HepG2 (cell line): Measurements from ENCODE around the gene GRIFIN. TPM values are rescaled to one million over a fixed set of nuclear protein-coding genes. Genes with fewer than 3 reads are reported as not detected.

Experiments
- CBX2 ChIP-seq, 2 experiments: fragments of 200-600 bp in 1 of 2; sonication (generic); formaldehyde crosslinking in 1 of 2; IDR thresholded peaks; 2 replicates each; pipeline versions ENCODE4 v1.7.0 to v1.8.1; 2018 to 2022; ENCODE audit warnings: low read depth in 2 of 2, low read length in 1 of 2, mild to moderate bottlenecking in 1 of 2, missing genetic modification reagents in 1 of 2
- CREB1 ChIP-seq, 2 experiments: fragments of 450-650 bp in 1 of 2; IDR thresholded peaks; 2 replicates each; pipeline ENCODE4 v1.6.1; 2016 to 2017; ENCODE audit warnings: control low read depth in 1 of 2, mild to moderate bottlenecking in 1 of 2, missing compliant biosample characterization in 1 of 2, missing genetic modification characterization in 1 of 2
- DDIT3 ChIP-seq: sonication (generic); formaldehyde crosslinking; IDR thresholded peaks from 2 replicates; pipeline ENCODE4 v1.4.0; 2020; ENCODE audit warnings: mild to moderate bottlenecking, missing genetic modification reagents
- DPF2 ChIP-seq: sonication (generic); formaldehyde crosslinking; IDR thresholded peaks from 2 replicates; pipeline ENCODE4 v1.4.0; 2020; ENCODE audit warnings: mild to moderate bottlenecking, low read depth, missing genetic modification reagents, borderline replicate concordance
- HMG20A ChIP-seq: IDR thresholded peaks from 2 replicates; pipeline ENCODE4 v1.6.1; 2016; ENCODE audit warnings: borderline replicate concordance
- HNRNPK ChIP-seq: fragments of 200-400 bp; formaldehyde crosslinking; IDR thresholded peaks from 2 replicates; pipeline ENCODE4 v1.6.1; 2018; ENCODE audit warnings: low read length, low read depth, moderate library complexity, mild to moderate bottlenecking; ENCODE audit not compliant: poor library complexity, severe bottlenecking
- PITX1 ChIP-seq: sonication (generic); formaldehyde crosslinking; IDR thresholded peaks from 2 replicates; pipeline ENCODE4 v1.5.1; 2020; ENCODE audit warnings: mild to moderate bottlenecking, missing genetic modification reagents
- SIN3B ChIP-seq: fragments of 150-350 bp; IDR thresholded peaks from 2 replicates; pipeline ENCODE4 v1.6.1; 2014; ENCODE audit warnings: low read length
- YEATS4 ChIP-seq: sonication (generic); formaldehyde crosslinking; IDR thresholded peaks from 2 replicates; pipeline ENCODE4 v1.4.0; 2020; ENCODE audit warnings: missing genetic modification reagents, borderline replicate concordance
- ZNF136 ChIP-seq: sonication (generic); formaldehyde crosslinking; IDR thresholded peaks from 2 replicates; pipeline ENCODE4 v1.8.1; 2022; ENCODE audit warnings: low read depth, mild to moderate bottlenecking, moderate library complexity, missing genetic modification reagents
- ZNF510 ChIP-seq: sonication (generic); formaldehyde crosslinking; IDR thresholded peaks from 2 replicates; pipeline ENCODE4 v1.4.0; 2020; ENCODE audit warnings: low read depth, mild to moderate bottlenecking, missing genetic modification reagents
- ZNF772 ChIP-seq: sonication (generic); formaldehyde crosslinking; IDR thresholded peaks from 2 replicates; pipeline ENCODE4 v1.5.0; 2020; ENCODE audit warnings: mild to moderate bottlenecking, missing genetic modification reagents
- polyA plus RNA-seq, 8 experiments: library from polyadenylated mRNA; depleted of rRNA in 3 of 8; stranded (reverse) in 7 of 8; unstranded in 1 of 8; fragments of >200 nt; fragmentation: Illumina TruSeq in 4 of 8; extraction: Trizol in 4 of 8; gene quantifications; 2 replicates each; pipeline versions ENCODE4 v1.2.1 to v1.2.3, GENCODE V29; 2011 to 2016; ENCODE audit warnings: low read depth in 4 of 8, missing spikeins in 1 of 8, mixed read lengths in 1 of 8; ENCODE audit not compliant: insufficient read depth in 1 of 8
- total RNA-seq, 5 experiments: library from RNA; depleted of rRNA; stranded (reverse); fragments of >200 nt; fragmentation: Illumina TruSeq; extraction: Trizol; gene quantifications; 2 replicates each; pipeline ENCODE4 v1.2.3, GENCODE V29; 2016; ENCODE audit warnings: low read depth in 1 of 5
- TF ChIP-seq, protein P1 (sequence below): sonication (generic); formaldehyde crosslinking; IDR thresholded peaks from 2 replicates; pipeline ENCODE4 v1.4.0; 2020; ENCODE audit warnings: missing genetic modification reagents, mild to moderate bottlenecking, borderline replicate concordance
- TF ChIP-seq, protein P2 (sequence below): sonication (generic); formaldehyde crosslinking; IDR thresholded peaks from 2 replicates; pipeline ENCODE4 v1.4.0; 2020; ENCODE audit warnings: mild to moderate bottlenecking, missing genetic modification reagents, borderline replicate concordance
- TF ChIP-seq, protein P3 (sequence below), 2 experiments: IDR thresholded peaks; 2 replicates each; pipeline ENCODE4 v1.6.1; 2011 to 2012; ENCODE audit warnings: low read length in 2 of 2, borderline replicate concordance in 1 of 2, low read depth in 1 of 2, mild to moderate bottlenecking in 1 of 2, moderate library complexity in 1 of 2

The GRIFIN gene
- total and polyA plus RNA-seq, 2 of the 13 experiments (the other 11 are each of a cell fraction or from before 2014, with no cell fraction given): not detected

- TF ChIP-seq, protein P1, sequence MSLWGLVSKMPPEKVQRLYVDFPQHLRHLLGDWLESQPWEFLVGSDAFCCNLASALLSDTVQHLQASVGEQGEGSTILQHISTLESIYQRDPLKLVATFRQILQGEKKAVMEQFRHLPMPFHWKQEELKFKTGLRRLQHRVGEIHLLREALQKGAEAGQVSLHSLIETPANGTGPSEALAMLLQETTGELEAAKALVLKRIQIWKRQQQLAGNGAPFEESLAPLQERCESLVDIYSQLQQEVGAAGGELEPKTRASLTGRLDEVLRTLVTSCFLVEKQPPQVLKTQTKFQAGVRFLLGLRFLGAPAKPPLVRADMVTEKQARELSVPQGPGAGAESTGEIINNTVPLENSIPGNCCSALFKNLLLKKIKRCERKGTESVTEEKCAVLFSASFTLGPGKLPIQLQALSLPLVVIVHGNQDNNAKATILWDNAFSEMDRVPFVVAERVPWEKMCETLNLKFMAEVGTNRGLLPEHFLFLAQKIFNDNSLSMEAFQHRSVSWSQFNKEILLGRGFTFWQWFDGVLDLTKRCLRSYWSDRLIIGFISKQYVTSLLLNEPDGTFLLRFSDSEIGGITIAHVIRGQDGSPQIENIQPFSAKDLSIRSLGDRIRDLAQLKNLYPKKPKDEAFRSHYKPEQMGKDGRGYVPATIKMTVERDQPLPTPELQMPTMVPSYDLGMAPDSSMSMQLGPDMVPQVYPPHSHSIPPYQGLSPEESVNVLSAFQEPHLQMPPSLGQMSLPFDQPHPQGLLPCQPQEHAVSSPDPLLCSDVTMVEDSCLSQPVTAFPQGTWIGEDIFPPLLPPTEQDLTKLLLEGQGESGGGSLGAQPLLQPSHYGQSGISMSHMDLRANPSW: no peak
- TF ChIP-seq, protein P2, sequence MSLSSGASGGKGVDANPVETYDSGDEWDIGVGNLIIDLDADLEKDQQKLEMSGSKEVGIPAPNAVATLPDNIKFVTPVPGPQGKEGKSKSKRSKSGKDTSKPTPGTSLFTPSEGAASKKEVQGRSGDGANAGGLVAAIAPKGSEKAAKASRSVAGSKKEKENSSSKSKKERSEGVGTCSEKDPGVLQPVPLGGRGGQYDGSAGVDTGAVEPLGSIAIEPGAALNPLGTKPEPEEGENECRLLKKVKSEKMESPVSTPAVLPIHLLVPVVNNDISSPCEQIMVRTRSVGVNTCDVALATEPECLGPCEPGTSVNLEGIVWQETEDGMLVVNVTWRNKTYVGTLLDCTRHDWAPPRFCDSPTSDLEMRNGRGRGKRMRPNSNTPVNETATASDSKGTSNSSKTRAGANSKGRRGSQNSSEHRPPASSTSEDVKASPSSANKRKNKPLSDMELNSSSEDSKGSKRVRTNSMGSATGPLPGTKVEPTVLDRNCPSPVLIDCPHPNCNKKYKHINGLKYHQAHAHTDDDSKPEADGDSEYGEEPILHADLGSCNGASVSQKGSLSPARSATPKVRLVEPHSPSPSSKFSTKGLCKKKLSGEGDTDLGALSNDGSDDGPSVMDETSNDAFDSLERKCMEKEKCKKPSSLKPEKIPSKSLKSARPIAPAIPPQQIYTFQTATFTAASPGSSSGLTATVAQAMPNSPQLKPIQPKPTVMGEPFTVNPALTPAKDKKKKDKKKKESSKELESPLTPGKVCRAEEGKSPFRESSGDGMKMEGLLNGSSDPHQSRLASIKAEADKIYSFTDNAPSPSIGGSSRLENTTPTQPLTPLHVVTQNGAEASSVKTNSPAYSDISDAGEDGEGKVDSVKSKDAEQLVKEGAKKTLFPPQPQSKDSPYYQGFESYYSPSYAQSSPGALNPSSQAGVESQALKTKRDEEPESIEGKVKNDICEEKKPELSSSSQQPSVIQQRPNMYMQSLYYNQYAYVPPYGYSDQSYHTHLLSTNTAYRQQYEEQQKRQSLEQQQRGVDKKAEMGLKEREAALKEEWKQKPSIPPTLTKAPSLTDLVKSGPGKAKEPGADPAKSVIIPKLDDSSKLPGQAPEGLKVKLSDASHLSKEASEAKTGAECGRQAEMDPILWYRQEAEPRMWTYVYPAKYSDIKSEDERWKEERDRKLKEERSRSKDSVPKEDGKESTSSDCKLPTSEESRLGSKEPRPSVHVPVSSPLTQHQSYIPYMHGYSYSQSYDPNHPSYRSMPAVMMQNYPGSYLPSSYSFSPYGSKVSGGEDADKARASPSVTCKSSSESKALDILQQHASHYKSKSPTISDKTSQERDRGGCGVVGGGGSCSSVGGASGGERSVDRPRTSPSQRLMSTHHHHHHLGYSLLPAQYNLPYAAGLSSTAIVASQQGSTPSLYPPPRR: no peak
- TF ChIP-seq, protein P3, sequence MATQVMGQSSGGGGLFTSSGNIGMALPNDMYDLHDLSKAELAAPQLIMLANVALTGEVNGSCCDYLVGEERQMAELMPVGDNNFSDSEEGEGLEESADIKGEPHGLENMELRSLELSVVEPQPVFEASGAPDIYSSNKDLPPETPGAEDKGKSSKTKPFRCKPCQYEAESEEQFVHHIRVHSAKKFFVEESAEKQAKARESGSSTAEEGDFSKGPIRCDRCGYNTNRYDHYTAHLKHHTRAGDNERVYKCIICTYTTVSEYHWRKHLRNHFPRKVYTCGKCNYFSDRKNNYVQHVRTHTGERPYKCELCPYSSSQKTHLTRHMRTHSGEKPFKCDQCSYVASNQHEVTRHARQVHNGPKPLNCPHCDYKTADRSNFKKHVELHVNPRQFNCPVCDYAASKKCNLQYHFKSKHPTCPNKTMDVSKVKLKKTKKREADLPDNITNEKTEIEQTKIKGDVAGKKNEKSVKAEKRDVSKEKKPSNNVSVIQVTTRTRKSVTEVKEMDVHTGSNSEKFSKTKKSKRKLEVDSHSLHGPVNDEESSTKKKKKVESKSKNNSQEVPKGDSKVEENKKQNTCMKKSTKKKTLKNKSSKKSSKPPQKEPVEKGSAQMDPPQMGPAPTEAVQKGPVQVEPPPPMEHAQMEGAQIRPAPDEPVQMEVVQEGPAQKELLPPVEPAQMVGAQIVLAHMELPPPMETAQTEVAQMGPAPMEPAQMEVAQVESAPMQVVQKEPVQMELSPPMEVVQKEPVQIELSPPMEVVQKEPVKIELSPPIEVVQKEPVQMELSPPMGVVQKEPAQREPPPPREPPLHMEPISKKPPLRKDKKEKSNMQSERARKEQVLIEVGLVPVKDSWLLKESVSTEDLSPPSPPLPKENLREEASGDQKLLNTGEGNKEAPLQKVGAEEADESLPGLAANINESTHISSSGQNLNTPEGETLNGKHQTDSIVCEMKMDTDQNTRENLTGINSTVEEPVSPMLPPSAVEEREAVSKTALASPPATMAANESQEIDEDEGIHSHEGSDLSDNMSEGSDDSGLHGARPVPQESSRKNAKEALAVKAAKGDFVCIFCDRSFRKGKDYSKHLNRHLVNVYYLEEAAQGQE (IDR thresholded peaks at IDR 0.05; ENCODE audit: borderline replicate concordance in 1 of 2, low read depth in 1 of 2, low read length in 2 of 2): no peak
- TF ChIP-seq ZNF772 (CRISPR knock-in tag) (no peak), YEATS4 (peak; percentile 35; the same call in 1 of the 2 replicates), SIN3B (no peak), ZNF510 (CRISPR knock-in tag) (no peak; the same call in 1 of the 2 replicates), PITX1 (peak; percentile 70), ZNF136 (CRISPR knock-in tag) (no peak), HNRNPK (no peak), CBX2 (IDR thresholded peaks at IDR 0.05; ENCODE audit: low read depth, low read length) (no peak), CBX2 (CRISPR knock-in tag; IDR thresholded peaks at IDR 0.05; ENCODE audit: low read depth) (no peak), DPF2 (no peak), CREB1 (IDR thresholded peaks at IDR 0.05) (no peak), CREB1 (CRISPR knock-in tag; IDR thresholded peaks at IDR 0.05) (no peak), HMG20A (CRISPR knock-in tag) (no peak), DDIT3 (no peak)
Measured at GRCh38 chr7:2451171-2452073, 24.8 kb downstream of the GRIFIN start (continued).
